ENCODE data around the gene FAM186B. TPM values are rescaled to one million over a fixed set of nuclear protein-coding genes. Genes with fewer than 3 reads are reported as not detected.

FAM186B gene
- total and polyA plus RNA-seq, 3 donors from 2014 or later = 54.9 to 178 (median 68.6) TPM

DNA sequence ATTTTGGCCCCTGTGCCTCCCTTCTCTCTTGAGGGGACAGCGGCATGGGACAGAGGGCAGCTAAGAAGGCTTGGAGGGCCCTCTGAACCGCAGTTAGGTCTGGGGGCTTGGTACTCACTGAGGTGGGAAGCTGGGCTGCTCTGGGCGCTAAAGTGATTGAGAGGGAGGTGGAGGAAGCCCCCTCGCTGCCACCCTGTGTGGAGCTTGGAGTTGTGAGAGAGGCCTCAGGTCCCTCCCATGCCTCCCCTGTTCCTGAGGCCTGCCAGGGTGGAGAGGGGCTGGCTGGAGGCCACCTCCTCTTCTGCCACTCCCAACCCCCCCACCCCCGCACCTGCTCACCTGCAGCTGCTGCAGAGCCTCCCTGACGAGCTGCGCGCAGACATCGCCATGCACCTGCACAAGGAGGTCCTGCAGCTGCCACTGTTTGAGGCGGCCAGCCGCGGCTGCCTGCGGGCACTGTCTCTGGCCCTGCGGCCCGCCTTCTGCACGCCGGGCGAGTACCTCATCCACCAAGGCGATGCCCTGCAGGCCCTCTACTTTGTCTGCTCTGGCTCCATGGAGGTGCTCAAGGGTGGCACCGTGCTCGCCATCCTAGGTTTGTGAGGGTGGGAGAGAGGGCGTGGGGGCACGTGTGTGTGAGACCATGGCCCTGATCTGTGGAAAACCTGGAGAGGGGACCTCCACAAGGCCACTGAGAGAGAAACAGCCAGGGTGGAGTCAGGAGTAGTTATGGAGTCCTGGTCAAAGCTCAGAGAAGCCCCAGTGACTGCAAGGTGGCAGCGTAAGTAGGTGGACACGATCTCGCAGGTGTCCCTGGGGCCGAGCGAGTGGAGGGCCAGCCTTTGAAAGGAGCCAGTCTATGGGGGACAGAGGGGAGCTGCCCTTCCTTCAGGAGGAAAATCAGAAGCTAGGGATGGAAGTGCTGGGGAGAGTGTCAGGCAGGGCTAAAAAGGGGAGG lies 55.4 kb downstream of the FAM186B start:
- DNase-seq = no peak
- intact Hi-C loops (cut with DNase I; ENCODE audit: low total_unique reads) = no loop called here
- H3K36me3 ChIP-seq (ENCODE audit: low read depth, missing control alignments) = no peaks in the 10 kb centered on the region
- H3K4me3 ChIP-seq = no peak overlapping the region
- no peaks in the 10 kb centered on the region for H3K27me3 ChIP-seq
- WGBS, 2 donors = 88 to 94% methylated on average over 9 to 28 of the region's 28 CpGs
- no peak for TF ChIP-seq POLR2A (IDR thresholded peaks at IDR 0.05)
- TF ChIP-seq, protein P1, sequence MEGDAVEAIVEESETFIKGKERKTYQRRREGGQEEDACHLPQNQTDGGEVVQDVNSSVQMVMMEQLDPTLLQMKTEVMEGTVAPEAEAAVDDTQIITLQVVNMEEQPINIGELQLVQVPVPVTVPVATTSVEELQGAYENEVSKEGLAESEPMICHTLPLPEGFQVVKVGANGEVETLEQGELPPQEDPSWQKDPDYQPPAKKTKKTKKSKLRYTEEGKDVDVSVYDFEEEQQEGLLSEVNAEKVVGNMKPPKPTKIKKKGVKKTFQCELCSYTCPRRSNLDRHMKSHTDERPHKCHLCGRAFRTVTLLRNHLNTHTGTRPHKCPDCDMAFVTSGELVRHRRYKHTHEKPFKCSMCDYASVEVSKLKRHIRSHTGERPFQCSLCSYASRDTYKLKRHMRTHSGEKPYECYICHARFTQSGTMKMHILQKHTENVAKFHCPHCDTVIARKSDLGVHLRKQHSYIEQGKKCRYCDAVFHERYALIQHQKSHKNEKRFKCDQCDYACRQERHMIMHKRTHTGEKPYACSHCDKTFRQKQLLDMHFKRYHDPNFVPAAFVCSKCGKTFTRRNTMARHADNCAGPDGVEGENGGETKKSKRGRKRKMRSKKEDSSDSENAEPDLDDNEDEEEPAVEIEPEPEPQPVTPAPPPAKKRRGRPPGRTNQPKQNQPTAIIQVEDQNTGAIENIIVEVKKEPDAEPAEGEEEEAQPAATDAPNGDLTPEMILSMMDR (IDR thresholded peaks at IDR 0.05) = no peak
- H3K9me3 ChIP-seq = no peaks in the 10 kb centered on the region
- no peak overlapping the region for H3K27ac ChIP-seq
- H3K4me1 ChIP-seq = peaks cover 4% of the 10 kb centered on the region

DNA sequence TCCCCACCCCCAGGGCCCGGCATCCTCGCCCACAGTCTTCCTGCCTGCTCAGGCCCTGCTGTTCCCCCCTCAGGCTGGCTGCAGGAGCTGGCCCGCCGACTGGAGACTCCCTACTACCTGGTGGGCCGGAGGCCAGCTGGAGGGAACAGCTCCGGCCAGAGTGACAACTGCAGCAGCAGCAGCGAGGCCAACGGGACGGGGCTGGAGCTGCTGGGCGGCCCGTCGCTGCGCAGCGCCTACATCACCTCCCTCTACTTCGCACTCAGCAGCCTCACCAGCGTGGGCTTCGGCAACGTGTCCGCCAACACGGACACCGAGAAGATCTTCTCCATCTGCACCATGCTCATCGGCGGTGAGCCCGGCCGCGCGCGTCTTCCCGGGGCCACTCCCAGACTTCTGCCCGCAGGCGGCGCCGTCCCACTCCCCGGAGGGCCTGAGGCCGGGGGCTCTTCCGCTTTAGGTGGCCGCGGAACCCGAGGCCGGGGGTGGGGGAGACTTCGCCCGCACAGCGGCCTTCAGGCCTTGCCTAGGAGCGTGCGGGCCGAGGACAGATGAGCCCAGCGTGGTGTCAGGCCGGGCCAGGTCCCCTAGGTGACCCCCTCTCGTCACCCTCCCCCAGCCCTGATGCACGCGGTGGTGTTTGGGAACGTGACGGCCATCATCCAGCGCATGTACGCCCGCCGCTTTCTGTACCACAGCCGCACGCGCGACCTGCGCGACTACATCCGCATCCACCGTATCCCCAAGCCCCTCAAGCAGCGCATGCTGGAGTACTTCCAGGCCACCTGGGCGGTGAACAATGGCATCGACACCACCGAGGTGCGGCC lies 56.4 kb downstream of the FAM186B start:
- H3K27ac ChIP-seq = no peak overlapping the region
- peaks cover 4% of the 10 kb centered on the region for H3K4me1 ChIP-seq
- WGBS, 2 donors = 0 to 17% methylated on average over 2 to 66 of the region's 70 CpGs
- peak; percentile 31 for DNase-seq
- no peaks in the 10 kb centered on the region for H3K27me3 ChIP-seq
- no peaks in the 10 kb centered on the region for H3K36me3 ChIP-seq (ENCODE audit: low read depth, missing control alignments)
- H3K4me3 ChIP-seq = peak overlapping the region; percentile 27 to 31
- intact Hi-C loops (cut with DNase I; ENCODE audit: low total_unique reads) = no loop called here
- TF ChIP-seq, protein P1 (IDR thresholded peaks at IDR 0.05) = peak in 1 of 3 experiments; percentile 20
- TF ChIP-seq POLR2A (IDR thresholded peaks at IDR 0.05) = no peak
- no peaks in the 10 kb centered on the region for H3K9me3 ChIP-seq

DNA sequence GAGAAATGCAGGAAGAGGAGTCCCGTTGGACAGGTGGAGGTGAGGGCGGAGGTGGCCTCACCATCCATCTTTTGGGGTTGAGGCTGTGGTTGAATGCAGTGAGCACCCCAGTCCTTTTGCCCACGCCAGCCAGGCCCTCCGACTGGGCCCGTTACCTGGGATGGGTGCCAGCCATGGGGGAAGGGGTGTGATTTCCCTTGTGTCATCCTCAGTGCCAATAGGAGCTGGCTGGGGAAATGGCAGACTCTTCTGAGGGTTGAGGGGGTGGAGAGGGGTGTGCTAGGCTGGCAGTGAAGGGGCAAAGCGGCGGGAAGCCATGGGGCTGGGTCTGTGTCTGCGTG lies 57.0 kb downstream of the FAM186B start:
- intact Hi-C loops (cut with DNase I; ENCODE audit: low total_unique reads) = no loop called here
- no peak overlapping the region for H3K27ac ChIP-seq
- DNase-seq = no peak
- no peaks in the 10 kb centered on the region for H3K36me3 ChIP-seq (ENCODE audit: low read depth, missing control alignments)
- TF ChIP-seq POLR2A (IDR thresholded peaks at IDR 0.05) = no peak
- TF ChIP-seq, protein P1 (IDR thresholded peaks at IDR 0.05) = no peak
- H3K4me1 ChIP-seq = peaks cover 4% of the 10 kb centered on the region
- no peak overlapping the region for H3K4me3 ChIP-seq
- no peaks in the 10 kb centered on the region for H3K27me3 ChIP-seq
- no peaks in the 10 kb centered on the region for H3K9me3 ChIP-seq
- WGBS, 2 donors = 45 to 54% methylated on average over 5 to 8 of the region's 8 CpGs

DNA sequence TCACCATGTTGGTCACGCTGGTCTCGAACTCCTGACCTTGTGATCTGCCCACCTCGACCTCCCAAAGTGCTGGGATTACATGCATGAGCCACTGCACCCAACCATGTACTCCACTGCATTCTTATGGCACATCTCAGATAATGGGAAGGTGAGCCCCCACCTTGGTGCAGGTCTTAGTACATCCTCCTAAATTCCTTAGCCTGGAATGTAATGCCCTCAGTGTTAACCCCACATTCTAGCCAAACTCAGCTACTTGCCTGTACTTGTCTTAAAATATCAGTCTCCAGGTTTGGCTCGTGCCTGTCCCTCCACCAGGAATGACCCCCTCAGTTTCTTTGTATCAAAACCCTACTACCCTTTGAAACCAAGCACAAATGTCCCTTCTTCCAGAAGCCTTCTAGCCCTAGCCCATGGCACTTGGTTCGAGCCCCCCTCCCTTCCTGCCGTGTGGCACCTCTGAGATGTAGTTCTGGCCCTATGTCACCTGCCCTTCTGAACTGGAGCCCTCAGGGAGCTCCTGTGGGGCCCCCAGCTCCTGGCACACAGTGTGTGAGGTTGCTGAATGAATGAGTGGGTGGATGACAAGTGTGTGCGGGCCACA lies 58.2 kb downstream of the FAM186B start:
- H3K36me3 ChIP-seq (ENCODE audit: low read depth, missing control alignments) = no peaks in the 10 kb centered on the region
- peaks cover 4% of the 10 kb centered on the region for H3K4me1 ChIP-seq
- no peaks in the 10 kb centered on the region for H3K27me3 ChIP-seq
- H3K4me3 ChIP-seq = no peak overlapping the region
- intact Hi-C loops (cut with DNase I; ENCODE audit: low total_unique reads) = no loop called here
- WGBS, 2 donors = 82 to 97% methylated on average over 7 of the region's 7 CpGs
- H3K27ac ChIP-seq = no peak overlapping the region
- no peak for TF ChIP-seq POLR2A (IDR thresholded peaks at IDR 0.05)
- TF ChIP-seq, protein P1 (IDR thresholded peaks at IDR 0.05) = no peak
- H3K9me3 ChIP-seq = no peaks in the 10 kb centered on the region
- no peak for DNase-seq
